ENCODE results near the gene ZNF782.
"Not testable (repeated sequence)": the region's sequence is repeated elsewhere in the genome, so short reads cannot be mapped to it uniquely, and the experiment has no call there.

Gene ZNF782

GRCh38 chr9:96854651-96855273, 448 bp upstream of the ZNF782 start:
- DNase-seq (ENCODE audit: low spot score), result no peak

GRCh38 chr9:96852676-96853075, 1.6 kb downstream of the ZNF782 start:
- no peak for DNase-seq (ENCODE audit: low spot score)

GRCh38 chr9:96844040-96844439, 10.3 kb downstream of the ZNF782 start:
- DNase-seq (ENCODE audit: low spot score), result no peak

- DNase-seq (ENCODE audit: low spot score), result no peak
Observed at GRCh38 chr9:96818533-96818932, 35.8 kb downstream of the ZNF782 start.

- no peak for DNase-seq (ENCODE audit: low spot score)
Observed at GRCh38 chr9:96817973-96818372, 36.3 kb downstream of the ZNF782 start.

GRCh38 chr9:96813607-96814006, 40.7 kb downstream of the ZNF782 start:
- DNase-seq (ENCODE audit: low spot score), result no peak

- not testable (repeated sequence) for DNase-seq (ENCODE audit: low spot score)
Observed at GRCh38 chr9:96798959-96799358, 55.4 kb downstream of the ZNF782 start.

- DNase-seq (ENCODE audit: low spot score), result no peak
Observed at GRCh38 chr9:96784021-96784420, 70.3 kb downstream of the ZNF782 start.

GRCh38 chr9:96782235-96782634, 72.1 kb downstream of the ZNF782 start:
- DNase-seq (ENCODE audit: low spot score), result no peak

- DNase-seq (ENCODE audit: low spot score), result no peak
Observed at GRCh38 chr9:96781552-96781951, 72.8 kb downstream of the ZNF782 start.

- DNase-seq (ENCODE audit: low spot score), result no peak
Observed at GRCh38 chr9:96779089-96779488, 75.2 kb downstream of the ZNF782 start.

GRCh38 chr9:96777426-96777864, 76.9 kb downstream of the ZNF782 start:
- DNase-seq (ENCODE audit: low spot score), result no peak

- no peak for DNase-seq (ENCODE audit: low spot score)
Observed at GRCh38 chr9:96771124-96771523, 83.2 kb downstream of the ZNF782 start.

- no peak for DNase-seq (ENCODE audit: low spot score)
Observed at GRCh38 chr9:96769989-96770388, 84.3 kb downstream of the ZNF782 start.

All from putamen (tissue), 1 donor.